HG03060 (cell line): ENCODE data around the gene TNK1.
A peak's percentile ranks its signal among the peaks of the same experiment; 100 is the strongest.
"Not testable (repeated sequence)": the region's sequence is repeated elsewhere in the genome, so short reads cannot be mapped to it uniquely, and the experiment has no call there.

Experiments
- ATAC-seq: cut with Tn5 transposase; IDR thresholded peaks from one replicate; pipeline ENCODE4 v1.9.1; 2021; ENCODE audit warnings: low read depth, moderate number of reproducible peaks; ENCODE audit not compliant: unreplicated experiment

TNK1 gene

DNA sequence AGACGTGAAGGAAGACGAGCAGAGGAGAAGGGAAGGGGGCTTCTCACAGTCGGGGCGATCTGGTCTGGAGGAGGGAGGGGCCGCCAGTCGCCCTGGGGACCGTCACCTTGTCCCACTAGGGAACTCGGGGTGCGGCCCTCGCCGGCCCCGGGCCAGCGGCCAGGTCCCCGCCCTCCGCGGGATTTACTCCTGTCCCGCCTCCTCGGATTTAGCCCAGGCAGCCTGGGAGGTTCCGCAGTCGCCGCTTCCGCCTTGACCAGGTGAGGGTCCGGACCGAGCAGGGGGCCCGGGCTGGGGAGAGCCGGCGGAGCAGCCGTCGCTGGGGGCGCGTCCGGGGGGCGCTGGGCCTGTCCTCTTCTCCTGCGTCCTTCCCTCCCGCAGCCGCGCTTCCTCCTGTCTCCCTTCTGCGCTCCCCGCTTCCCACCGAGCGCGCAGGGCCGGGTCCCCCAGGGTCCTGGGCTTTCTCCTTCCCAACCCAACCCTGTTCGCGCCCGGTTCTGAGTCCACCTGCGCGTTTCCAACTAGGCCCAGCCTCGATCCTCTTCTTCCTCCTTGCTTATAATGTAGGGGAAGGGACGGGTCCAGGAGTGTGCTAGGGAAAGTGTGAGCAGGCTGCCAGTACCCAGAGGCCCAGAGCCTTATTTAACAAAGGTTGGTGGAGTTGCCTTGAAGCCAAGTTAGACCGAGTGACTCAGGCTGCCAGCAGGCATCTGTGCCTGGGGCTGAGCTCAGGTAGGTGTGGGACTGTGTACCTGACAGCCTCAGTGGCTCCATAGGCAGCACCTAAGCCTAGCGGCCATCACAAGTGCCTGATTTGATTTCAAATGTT is at the start of gene TNK1:
TNK1 (plus strand) TSS at position 235 of the 829 bp plus-strand sequence. CDS start 1,838 bp downstream, outside the sequence.
- ATAC-seq = no peak

DNA sequence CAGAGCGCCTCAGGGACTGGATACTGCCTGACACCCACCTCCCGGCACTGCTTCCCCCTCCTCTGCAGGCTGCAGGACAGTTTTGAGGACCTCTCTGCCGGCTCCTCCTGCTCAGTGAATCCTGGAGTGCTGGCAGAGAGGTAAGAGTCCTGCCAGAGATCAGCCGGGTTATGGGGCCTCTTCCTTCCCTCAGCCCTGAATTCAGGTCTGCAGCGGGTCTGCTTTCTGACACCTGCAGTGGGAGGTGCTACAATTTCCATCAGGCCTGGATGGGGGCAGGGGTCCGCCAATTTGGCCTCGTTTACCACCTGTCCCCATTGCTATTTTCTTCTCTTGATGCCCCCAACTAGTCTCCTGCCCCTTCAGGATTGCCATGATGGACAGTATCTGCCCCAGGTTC is 48.8 kb upstream of the TNK1 start:
- no peak for ATAC-seq

DNA sequence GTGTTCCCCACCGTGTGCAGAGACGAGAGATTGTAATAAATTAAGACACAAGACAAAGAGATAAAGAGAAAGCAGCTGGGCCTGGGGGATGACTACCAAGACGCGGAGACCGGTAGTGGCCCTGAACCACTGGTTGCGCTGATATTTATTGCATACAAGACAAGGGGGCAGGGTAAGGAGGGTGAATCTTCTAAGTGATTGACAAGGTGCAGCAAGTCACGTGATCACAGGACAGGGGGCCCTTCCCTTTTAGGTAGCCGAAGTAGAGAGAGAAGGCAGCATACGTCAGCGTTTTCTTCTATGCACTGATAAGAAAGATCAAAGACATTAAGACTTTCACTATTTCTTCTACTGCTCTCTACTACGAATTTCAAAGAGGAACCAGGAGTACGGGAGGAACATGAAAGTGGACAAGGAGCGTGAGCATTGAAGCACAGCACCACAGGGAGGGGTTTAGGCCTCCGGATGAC is 48.3 kb upstream of the TNK1 start:
- ATAC-seq = not testable (repeated sequence)

DNA sequence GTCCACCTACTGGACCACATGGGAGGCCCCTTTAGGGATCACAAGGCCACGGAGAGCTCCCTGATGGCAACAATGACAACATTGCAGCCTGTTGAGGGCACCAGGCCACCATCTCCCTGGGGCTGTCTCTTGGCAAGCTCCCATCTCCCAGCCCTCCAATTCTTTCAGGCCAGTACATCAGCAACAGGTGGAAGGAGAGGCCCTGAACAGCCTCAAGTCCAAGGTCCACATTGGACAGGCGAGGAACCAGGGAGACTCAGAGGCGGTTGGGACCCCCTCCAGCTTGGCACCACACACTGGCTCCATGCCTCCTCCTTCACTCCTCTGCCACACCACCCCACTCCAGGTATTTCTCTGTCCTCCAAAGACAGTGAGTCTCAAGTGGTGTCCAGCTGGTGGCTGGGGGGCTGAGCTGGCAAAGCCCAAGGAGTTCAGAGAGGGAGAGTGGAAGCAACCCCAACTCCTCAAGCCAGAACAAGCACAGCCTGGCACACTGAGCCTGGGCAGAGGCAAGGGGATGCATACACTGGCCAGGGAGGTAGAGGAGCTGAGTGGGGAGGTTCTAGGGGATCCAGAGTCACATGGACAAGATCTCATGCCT is 45.9 kb upstream of the TNK1 start:
- ATAC-seq = no peak

DNA sequence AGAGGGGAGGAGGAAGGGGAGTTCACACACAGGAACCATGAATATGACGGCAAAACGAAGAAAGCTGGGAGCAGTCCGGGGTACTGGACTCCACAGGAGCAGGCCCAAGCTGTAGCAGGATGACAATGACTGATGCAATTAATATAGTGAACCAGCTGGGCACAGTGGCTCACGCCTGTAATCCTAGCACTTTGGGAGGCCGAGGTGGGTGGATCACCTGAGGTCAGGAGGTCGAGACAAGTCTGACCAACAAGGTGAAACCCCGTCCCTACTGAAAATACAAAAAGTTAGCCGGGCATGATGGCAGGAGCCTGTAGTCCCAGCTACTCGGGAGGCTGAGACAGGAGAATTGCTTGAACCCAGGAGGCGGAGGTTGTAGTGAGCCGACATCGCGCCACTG is 45.1 kb upstream of the TNK1 start:
- ATAC-seq = not testable (repeated sequence)

DNA sequence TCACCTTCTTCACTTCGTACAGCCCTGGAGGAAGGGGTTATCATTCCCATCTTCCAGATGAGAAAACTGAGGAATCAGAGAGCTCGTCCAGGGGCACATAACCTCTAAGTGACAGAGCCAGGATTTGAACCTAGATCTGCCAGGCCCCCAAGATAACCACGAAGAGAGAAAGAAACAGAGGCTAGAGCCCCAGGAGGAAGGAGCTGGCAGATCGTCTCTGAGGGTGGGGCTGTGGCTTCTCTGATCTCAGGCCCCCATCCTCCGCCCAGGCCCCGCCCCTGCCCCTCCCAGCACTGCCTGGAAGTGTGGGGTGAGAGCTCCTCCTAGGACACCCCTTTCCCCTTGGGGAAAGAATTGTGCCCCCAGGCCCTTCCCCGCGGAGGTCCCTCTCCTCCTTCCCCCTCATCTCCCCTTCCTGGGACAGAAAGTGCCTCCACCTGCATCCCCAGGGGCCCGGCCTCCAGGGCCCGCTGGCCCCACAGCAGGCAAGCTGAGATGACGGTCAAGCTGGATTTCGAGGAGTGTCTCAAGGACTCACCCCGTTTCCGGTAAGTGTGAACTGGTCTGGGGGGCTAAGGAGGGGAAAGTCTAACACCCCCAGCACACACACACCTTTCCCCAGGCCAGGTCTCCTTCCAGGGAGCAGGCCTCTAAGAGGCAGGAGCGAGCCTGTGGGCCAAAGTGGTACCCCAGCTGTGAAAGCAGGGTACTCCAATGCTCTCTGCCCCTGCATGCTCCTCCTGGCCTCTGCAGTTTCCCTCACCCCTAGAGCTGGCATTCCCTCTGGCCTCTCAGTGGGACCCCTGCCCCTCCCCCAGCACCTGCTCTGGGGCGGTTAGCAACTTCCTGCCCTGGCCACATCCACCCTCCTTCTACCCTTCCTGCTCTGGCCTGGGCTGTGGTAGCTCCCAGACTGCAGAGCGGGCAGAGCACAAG is 44.4 kb upstream of the TNK1 start, which contains the start of gene ACAP1:
ACAP1 (plus strand) TSS at position 290 of the 936 bp plus-strand sequence; CDS start at position 496, 206 bp downstream.
- no peak for ATAC-seq

DNA sequence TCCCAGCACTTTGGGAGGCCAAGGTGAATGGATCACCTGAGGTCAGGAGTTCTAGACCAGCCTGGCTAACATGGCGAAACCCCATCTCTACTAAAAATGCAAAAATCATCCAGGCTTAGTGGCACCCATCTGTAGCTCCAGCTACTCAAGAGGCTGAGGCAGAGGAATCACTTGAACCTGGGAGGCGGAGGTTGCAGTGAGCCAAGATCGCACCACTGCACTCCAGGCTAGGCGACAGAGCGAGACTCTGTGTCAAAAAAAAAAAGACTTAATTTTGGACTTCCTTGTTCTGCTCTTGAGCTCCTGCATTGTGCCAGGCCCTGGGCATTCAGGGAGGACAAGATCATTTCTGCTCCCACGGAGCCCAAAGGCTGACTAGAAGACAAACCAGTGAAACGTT is 43.3 kb upstream of the TNK1 start:
- not testable (repeated sequence) for ATAC-seq

DNA sequence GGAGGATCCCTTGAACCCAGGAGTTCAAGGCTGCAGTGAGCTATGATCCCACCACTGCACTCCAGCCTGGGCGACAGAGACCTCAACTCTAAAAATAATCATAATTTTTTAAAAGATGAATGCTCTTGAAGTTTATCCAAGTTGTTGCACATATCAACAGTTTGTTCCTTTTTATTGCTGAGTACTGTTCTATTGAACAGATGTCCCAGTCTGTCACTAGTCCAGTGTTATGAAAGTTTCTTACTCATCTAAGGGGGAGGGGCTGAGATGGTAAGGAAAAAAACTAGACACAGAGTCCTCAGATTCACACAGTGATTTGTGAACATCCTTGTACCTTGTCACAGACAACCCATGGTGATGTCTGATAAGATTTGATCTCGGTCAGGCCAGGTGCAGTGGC is 40.7 kb upstream of the TNK1 start:
- ATAC-seq = no peak

DNA sequence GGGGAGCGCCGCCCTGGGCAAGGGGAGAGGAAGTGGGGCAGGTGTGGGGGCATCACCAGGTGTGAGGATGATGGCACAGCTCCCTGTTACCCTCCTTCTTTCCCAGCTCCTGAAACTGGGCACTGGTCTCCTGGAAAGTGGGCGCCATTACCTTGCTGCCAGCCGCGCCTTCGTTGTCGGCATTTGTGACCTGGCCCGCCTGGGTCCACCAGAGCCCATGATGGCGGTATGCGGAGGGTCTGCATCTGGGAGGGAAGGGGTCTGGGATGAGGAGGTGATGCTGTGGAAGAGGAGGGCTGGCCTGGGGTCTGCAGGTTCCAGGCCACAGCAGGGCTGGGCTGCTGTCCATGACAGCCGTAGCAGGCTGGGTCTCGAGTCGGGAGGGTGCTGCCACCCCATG is 39.0 kb upstream of the TNK1 start:
- ATAC-seq = no peak

DNA sequence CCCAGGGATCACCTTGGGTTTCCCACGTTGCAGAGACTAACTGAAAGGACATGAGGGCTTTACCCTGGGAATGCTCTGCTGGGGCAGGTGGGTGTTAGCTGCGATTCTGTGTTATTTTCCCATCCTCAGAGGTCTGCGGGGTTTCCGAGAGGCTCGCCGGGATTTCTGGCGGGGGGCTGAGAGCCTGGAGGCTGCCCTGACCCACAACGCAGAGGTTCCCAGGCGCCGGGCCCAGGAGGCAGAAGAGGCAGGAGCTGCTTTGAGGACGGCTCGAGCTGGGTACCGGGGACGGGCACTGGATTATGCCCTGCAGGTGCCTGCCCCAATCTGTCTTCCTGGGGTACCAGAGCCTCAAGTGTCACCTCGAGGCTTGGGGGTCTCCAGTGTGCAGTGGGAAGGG is 37.6 kb upstream of the TNK1 start:
- no peak for ATAC-seq

DNA sequence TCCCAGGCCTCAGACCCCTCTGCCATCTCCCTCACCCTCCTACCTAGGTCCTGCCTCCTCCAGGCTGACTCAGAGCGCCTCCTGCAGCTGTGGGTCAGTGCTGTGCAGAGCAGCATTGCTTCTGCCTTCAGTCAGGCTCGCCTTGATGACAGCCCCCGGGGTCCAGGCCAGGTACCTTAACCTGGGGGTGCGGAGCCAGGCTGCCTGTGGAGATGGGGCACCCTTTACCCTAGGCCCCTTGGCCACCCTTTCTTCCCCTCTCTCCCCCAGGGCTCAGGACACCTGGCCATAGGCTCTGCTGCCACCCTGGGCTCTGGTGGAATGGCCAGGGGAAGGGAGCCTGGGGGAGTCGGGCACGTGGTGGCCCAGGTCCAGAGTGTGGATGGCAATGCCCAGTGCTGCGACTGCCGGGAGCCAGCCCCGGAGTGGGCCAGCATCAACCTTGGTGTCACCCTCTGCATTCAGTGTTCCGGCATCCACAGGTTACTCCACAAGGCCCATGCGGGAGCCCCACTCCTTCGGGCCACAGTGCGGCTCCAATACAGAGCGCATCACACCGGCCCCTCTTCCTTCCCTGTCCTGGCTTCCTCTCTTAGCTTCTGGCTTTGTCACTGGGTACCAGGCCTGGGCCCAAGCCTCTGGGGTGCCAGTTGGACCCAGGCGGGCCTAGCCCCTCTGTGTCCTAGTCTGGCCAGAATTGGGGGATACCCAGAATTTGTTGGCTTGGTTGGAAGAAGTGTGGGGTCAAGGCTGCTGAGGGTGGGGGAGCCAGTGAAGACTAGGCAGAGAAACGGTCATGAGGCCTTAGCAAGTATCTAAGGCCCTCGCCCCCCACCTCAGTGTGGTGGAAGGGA is 33.9 kb upstream of the TNK1 start:
- no peak for ATAC-seq

DNA sequence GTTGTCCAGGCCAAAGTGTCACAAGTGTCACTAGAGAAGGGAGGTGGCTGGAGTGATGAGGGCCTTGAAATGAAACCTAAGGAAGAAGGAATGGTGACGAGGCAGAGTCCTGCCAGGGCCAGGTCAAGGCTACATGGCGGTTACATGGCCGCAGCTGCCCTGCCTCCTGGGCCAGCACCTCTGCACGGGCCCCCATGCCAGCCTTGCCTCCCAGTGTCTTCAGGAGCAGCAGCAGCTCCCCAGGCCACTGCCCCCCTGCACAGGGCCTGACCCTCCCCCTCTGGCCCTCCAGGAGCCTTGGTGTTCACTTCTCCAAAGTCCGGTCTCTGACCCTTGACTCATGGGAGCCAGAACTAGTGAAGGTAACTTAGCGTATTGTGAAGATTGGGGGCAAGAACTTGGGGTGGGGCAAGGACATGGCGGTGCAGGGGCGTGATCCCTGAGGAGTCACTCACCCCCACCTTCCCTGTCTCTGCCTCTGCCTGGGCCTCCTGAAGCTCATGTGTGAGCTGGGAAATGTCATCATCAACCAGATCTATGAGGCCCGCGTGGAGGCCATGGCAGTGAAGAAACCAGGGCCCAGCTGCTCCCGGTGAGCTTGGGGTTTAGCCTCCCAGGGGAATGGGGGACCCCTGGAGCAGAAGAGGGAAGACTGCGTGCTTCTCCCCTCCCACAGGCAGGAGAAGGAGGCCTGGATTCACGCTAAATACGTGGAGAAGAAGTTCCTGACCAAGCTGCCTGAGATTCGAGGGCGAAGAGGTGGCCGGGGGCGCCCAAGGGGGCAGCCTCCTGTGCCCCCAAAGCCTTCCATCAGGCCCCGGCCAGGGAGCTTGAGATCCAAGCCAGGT is 33.0 kb upstream of the TNK1 start:
- ATAC-seq = no peak

DNA sequence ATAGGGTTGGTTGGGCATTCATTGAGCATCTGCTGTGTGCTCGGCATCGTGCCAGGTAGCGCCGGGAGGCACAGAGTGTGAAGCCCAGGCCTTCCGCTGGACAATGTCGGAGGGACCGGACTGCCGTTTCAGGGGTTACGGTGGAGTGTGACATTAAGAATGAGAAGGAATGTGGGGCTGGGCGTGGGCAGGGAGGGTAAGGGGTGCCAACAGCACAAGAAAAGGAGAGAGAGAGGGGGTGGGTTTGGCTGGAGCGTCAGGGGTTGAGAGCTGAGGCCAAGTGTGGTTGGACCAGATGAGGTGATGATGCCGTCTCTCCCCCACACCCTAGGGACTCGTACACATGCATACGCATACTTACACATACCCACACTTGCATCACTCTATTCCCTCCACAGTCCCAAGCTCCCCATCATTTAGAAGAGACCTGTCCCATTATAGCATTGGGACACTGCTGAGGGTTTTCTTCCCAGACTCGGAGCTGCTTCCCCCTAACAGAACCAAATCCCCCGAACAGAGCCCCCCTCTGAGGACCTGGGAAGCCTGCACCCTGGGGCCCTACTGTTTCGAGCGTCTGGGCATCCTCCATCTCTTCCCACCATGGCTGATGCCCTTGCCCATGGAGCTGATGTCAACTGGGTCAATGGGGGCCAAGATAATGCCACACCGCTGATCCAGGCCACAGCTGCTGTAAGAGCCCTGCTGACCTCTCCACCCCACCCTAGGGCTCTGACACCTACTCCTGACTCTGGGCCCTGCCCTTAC is 32.2 kb upstream of the TNK1 start:
- no peak for ATAC-seq

DNA sequence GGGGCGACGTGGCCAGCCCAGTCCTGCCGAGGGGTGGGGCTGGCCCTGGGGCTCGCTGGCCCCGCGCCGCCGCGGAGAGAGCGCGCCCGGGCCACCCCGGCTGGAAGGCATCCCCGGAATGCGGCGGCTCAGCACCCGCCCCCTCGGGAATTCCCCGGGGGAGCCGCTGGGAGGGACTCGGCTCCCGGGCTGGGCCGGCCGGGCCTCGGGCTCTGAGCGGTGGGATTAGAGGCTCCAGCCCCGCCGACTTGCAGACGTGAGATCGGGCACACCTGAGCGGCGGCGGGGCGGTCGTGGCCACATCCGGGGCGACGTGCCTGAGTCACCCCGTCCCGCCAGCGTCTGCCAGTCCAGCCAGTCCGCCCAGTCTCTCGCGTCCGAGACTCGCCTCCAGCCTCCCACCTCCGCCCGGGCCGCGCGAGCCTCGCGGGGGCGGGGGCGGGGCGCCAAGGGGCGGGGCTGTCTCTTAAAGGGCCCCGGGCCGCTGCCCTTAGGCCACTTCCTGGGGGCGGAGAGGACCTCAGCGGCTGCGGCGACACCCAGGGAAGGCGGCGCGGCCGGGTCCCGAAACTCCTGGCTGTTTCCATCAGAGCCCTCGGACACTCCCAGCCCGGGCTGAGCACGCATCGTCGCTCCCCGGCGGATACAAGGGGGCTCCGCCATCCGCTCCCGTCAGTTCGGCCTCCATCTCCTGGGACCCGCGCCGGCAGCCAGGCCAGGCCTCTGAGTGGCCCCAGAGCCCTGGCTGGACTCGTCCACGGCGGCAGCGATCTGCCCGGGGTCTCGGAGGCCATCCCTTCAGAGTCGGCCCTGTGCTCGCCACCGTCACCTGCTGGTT is 29.0 kb upstream of the TNK1 start, which contains the start of gene KCTD11:
KCTD11 (plus strand) TSS at position 498 of the 838 bp plus-strand sequence.
- ATAC-seq = peak; percentile 36

DNA sequence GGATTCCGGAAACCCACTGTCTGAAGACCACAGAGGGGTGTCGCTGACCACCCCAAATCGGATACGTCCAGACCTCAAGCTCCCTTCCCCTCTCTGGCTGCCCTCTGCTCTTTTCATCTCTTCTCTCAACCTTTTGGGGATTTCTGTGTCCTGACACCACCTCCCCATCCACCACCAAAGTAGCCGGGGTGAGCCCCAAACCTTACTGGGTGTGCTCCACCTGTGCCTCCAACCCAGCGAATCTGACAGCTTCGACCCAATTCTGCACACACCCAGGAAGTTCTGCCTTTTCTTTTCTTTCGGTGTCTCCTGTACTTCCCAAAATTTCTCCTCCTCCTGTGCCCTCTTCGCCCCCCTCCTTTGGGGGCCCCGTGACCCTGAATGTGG is 28.4 kb upstream of the TNK1 start:
- ATAC-seq = no peak

DNA sequence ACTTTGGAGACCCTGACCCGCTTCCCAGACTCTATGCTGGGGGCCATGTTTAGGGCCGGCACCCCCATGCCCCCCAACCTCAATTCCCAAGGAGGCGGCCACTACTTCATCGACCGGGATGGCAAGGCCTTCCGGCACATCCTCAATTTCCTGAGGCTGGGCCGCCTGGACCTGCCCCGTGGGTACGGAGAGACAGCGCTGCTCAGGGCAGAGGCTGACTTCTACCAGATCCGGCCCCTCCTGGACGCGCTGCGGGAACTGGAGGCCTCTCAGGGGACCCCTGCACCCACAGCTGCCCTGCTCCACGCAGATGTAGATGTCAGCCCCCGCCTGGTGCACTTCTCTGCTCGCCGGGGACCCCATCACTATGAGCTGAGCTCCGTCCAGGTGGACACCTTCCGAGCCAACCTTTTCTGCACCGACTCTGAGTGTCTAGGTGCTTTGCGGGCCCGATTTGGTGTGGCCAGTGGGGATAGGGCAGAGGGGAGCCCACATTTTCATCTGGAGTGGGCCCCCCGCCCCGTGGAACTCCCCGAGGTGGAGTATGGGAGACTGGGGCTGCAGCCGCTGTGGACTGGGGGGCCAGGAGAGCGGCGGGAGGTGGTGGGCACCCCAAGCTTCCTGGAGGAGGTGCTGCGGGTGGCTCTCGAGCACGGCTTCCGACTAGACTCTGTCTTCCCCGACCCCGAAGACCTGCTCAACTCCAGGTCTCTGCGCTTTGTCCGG is 27.8 kb upstream of the TNK1 start:
- no peak for ATAC-seq
